ENCODE results near the gene A2M. TPM values are rescaled to one million over a fixed set of nuclear protein-coding genes. Genes with fewer than 3 reads are reported as not detected.
A peak's percentile ranks its signal among the peaks of the same experiment; 100 is the strongest.

A2M gene
- total and polyA plus RNA-seq, 2 of the 13 experiments (the other 11 are each of a cell fraction or from before 2014, with no cell fraction given): 2,807 to 6,551 TPM

- no peak for TF ChIP-seq SP5 (CRISPR knock-in tag; IDR thresholded peaks at IDR 0.05; ENCODE audit: borderline replicate concordance, low read depth)
- TF ChIP-seq RFXANK (CRISPR knock-in tag; IDR thresholded peaks at IDR 0.05): no peak
- no peak for TF ChIP-seq ZIK1 (CRISPR knock-in tag; IDR thresholded peaks at IDR 0.05; ENCODE audit: borderline replicate concordance, low read depth)
- no peak for TF ChIP-seq CEBPZ (IDR thresholded peaks at IDR 0.05; ENCODE audit: low read length)
- TF ChIP-seq DBP (CRISPR knock-in tag; IDR thresholded peaks at IDR 0.05; ENCODE audit: not compliant biosample characterization): peak; percentile 16
- 0 out of 2 replicates have a peak, but pooled peaks have one; percentile 6 for TF ChIP-seq CREB1 (IDR thresholded peaks at IDR 0.05)
- peak; percentile 86 for TF ChIP-seq CREB1 (CRISPR knock-in tag; IDR thresholded peaks at IDR 0.05)
- peak; percentile 52; the same call in 1 of the 2 replicates for TF ChIP-seq TBX2 (CRISPR knock-in tag; IDR thresholded peaks at IDR 0.05; ENCODE audit: borderline replicate concordance)
- no peak for TF ChIP-seq KDM5A (IDR thresholded peaks at IDR 0.05; ENCODE audit: borderline replicate concordance, low read length)
- TF ChIP-seq NBN (conservative IDR thresholded peaks at IDR 0.05): no peak
- 0 out of 2 replicates have a peak, but pooled peaks have one; percentile 15 for TF ChIP-seq U2AF2 (IDR thresholded peaks at IDR 0.05; ENCODE audit: low read depth, low read length)
- no peak for TF ChIP-seq ZNF136 (CRISPR knock-in tag; IDR thresholded peaks at IDR 0.05; ENCODE audit: low read depth)
- peak; percentile 17 for TF ChIP-seq TEAD3 (CRISPR knock-in tag; optimal IDR thresholded peaks at IDR 0.05; ENCODE audit: borderline replicate concordance)
- TF ChIP-seq SKI (IDR thresholded peaks at IDR 0.05; ENCODE audit: partially characterized antibody): no peak
- TF ChIP-seq ZBTB38 (CRISPR knock-in tag; IDR thresholded peaks at IDR 0.05): no peak
- no peak for TF ChIP-seq USF2 (IDR thresholded peaks at IDR 0.05; ENCODE audit: low read depth, low read length)
- TF ChIP-seq USF2 (CRISPR knock-in tag; IDR thresholded peaks at IDR 0.05; ENCODE audit: borderline replicate concordance): no peak
- no peak; the same call in 1 of the 2 replicates for TF ChIP-seq BRF2 (CRISPR knock-in tag; IDR thresholded peaks at IDR 0.05)
- no peak for TF ChIP-seq ZNF3 (CRISPR knock-in tag; IDR thresholded peaks at IDR 0.05)
- no peak; the same call in 1 of the 2 replicates for TF ChIP-seq THAP8 (CRISPR knock-in tag; IDR thresholded peaks at IDR 0.05; ENCODE audit: borderline replicate concordance)
- no peak for TF ChIP-seq ZNF878 (CRISPR knock-in tag; IDR thresholded peaks at IDR 0.05)
- TF ChIP-seq ZNF7 (CRISPR knock-in tag; IDR thresholded peaks at IDR 0.05): no peak
- 0 out of 2 replicates have a peak, but pooled peaks have one; percentile 14 for TF ChIP-seq RAD21 (CRISPR knock-in tag; IDR thresholded peaks at IDR 0.05)
These were observed 50.7 kb downstream of the A2M start (continued) for GRCh38 chr12:9064815-9065606.

Measured in HepG2 (cell line).